Tibial artery (tissue), 4 donors: ENCODE data around the gene TBX1.

Experiments used
- DNase-seq, 2 donors: peaks; one replicate each; pipeline ENCODE4 v3.0.0-alpha.2; 2019
- H3K27ac ChIP-seq, 2 donors: fragments of 200-600 bp; sonication (generic) in 1 of 2; 1 replicate in 1 of 2; 2 replicates in 1 of 2; pipeline ENCODE4 v1.5.1; 2018 to 2019; ENCODE audit warnings: mild to moderate bottlenecking in 1 of 2
- H3K27me3 ChIP-seq, 2 donors: fragments of 200-600 bp; sonication (generic) in 1 of 2; one replicate each; pipeline versions ENCODE4 v1.5.1 to v1.6.0; 2016 to 2019
- H3K36me3 ChIP-seq, 3 donors: fragments of 200-600 bp; sonication (generic) in 2 of 3; one replicate each; pipeline ENCODE4 v1.5.1; 2016 to 2019; ENCODE audit warnings: mild to moderate bottlenecking in 2 of 3
- H3K4me1 ChIP-seq, 4 donors: fragments of 200-600 bp; sonication (generic) in 2 of 4; 1 replicate in 3 of 4; 2 replicates in 1 of 4; pipeline ENCODE4 v1.5.1; 2016 to 2019
- H3K4me3 ChIP-seq, 2 donors: fragments of 200-600 bp; sonication (generic) in 1 of 2; 1 replicate in 1 of 2; 2 replicates in 1 of 2; pipeline ENCODE4 v1.5.1; 2018 to 2019; ENCODE audit warnings: mild to moderate bottlenecking in 2 of 2
- H3K9me3 ChIP-seq, 3 donors: fragments of 200-600 bp; sonication (generic) in 1 of 3; one replicate each; pipeline ENCODE4 v1.5.1; 2016 to 2019
- intact Hi-C: fragments of 100-400 bp; cut with DNase I; formaldehyde crosslinking; loops from one replicate; pipeline ENCODE4 v1.15.0; 2023; ENCODE audit warnings: low total_unique reads
- TF ChIP-seq, protein P1 (sequence below), 2 experiments: fragments of 200-600 bp in 1 of 2; fragments of 450-650 bp in 1 of 2; IDR thresholded peaks; one replicate each; pipeline ENCODE4 v1.5.1; 2017 to 2019; ENCODE audit warnings: antibody characterized with exemption in 2 of 2, mild to moderate bottlenecking in 1 of 2, moderate library complexity in 1 of 2

Gene TBX1

DNA sequence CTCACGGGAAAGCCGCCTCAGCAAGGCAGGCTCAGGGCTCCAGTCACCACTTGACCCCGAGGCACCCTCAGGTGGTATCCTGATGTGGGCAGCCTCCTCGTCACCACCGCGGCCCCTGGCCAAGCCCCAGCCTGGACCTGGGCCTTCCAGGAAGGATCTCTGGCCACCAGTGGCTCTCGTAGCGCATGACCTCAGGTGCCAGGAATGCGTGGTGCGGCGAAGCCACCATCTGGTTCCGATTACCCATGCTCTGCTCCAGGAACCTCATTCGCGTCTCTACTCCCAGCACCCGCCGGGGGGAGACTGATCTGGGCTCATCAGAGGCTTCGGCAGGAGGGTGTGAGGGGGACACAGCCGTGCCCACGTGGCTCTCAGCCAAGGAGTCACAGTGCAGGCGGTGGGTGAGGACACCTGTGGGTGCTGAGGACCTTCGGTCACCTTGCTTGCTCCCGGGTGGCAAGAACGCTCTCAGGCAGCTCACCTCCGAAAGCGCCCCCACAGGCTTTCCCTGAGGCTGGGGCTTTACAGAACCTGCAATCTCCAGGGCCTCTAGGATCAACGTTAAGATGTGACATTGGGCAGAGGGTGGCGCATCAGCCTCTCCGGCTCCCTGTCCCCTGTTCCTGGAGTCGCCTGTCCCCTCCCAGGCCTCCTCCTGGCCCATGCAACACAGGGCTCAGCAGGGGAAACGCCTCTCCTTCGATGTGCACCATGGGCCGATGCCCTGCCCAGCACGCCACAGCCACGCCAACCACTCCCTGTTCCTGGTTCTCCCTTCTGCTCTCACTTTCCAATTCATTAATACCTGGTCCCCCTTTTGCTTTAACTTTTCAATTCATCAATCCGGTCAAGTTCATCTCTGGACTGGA lies 39.0 kb downstream of the TBX1 start:
- DNase-seq: peak in 1 of 2 donors; percentile 54
- Histone ChIP-seq H3K4me1 (peaks cover 0 to 3% (median 0%) of the 10 kb centered on the region in 4 donors), H3K9me3 (no peaks in the 10 kb centered on the region), H3K4me3 (no peak overlapping the region), H3K27ac (no peak overlapping the region), H3K27me3 (no peaks in the 10 kb centered on the region), H3K36me3 (peaks cover 0 to 37% (median 3%) of the 10 kb centered on the region in 3 donors)
- intact Hi-C loops: no loop called here
- TF ChIP-seq, protein P1, sequence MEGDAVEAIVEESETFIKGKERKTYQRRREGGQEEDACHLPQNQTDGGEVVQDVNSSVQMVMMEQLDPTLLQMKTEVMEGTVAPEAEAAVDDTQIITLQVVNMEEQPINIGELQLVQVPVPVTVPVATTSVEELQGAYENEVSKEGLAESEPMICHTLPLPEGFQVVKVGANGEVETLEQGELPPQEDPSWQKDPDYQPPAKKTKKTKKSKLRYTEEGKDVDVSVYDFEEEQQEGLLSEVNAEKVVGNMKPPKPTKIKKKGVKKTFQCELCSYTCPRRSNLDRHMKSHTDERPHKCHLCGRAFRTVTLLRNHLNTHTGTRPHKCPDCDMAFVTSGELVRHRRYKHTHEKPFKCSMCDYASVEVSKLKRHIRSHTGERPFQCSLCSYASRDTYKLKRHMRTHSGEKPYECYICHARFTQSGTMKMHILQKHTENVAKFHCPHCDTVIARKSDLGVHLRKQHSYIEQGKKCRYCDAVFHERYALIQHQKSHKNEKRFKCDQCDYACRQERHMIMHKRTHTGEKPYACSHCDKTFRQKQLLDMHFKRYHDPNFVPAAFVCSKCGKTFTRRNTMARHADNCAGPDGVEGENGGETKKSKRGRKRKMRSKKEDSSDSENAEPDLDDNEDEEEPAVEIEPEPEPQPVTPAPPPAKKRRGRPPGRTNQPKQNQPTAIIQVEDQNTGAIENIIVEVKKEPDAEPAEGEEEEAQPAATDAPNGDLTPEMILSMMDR (IDR thresholded peaks at IDR 0.05): no peak

DNA sequence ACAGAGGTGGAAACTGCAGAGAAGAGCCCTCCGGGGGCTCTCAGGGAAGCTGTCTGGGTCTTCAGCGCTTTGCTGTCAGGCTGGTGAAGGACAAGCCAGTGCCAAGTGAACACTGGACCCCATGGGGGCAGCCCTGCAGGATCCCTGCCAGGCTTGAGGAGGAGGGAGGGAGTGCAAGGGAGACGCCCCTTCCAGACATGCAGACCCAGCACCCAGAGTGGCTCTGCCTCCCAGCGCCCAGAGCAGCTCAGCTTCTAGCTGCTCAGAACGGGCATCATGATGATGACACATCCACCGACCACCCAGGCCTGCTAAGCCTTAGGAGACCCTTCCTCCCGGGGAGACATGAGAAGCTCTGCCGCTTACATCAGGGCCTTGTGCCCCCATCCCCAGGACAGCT lies 39.7 kb downstream of the TBX1 start:
- DNase-seq: no peak
- no peak overlapping the region for H3K4me3 ChIP-seq
- H3K4me1 ChIP-seq: peaks cover 0 to 3% (median 0%) of the 10 kb centered on the region in 4 donors
- H3K27ac ChIP-seq: no peak overlapping the region
- H3K9me3 ChIP-seq: no peaks in the 10 kb centered on the region
- TF ChIP-seq, protein P1 (IDR thresholded peaks at IDR 0.05): no peak
- H3K36me3 ChIP-seq: peaks cover 0 to 39% (median 3%) of the 10 kb centered on the region in 3 donors
- H3K27me3 ChIP-seq: no peaks in the 10 kb centered on the region
- intact Hi-C loops: no loop called here

DNA sequence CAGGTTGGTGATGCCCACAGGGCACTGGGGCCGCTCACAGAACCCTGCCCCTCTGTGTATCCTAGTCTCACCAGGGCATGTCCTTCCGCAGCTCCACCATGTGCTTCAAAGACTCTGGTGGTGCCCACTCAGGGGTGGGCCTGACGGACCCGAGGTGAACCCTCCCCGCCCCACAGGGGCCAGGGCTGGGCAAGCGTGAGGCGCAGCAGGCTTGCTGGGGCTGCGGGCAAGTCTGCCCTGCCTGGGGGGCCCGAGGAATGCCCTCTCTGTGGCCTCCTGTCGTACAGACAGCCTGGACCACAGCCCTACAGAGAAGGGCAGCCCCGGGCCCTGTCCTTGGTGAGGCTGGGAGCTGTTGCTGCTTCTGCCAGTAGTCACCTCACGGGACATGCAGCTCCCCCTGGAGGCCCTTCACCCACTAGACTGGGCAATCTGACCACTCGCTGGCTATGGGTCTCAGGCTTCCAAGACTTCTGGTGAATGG lies 40.2 kb downstream of the TBX1 start:
- Histone ChIP-seq H3K4me1 (peaks cover 0 to 3% (median 0%) of the 10 kb centered on the region in 4 donors), H3K27ac (no peak overlapping the region)
- TF ChIP-seq, protein P1 (IDR thresholded peaks at IDR 0.05): no peak

DNA sequence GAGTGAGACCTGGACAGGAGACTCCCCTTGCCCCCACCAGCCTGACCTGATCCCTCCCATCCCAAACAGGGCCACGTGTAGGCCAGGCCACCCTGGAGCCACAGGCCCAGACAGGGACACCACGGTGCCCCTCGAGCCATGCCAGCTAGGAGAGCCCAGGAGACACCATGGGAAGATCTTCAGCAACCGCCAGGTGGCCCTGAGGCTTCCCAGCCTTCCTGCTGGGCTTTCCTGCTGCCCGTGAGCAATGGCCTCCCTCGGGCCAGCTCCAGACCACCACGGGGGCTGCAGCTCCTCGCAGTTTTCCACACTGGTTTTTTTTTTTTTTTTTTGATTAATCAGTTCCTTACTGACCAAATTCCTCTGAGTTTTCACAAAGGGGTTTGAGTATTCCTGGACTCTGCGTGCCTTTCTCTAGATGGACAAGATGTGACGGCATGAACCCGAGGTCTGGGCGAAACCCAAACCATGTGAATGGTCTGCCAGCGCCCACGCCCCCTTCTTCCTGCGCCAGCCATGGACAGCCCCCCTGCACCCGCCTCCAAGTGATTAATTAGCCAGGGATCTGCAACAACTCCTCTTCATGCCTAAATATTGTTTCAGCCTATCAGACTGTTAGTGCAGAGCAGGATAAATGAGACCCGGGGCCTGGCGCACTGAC lies 40.9 kb downstream of the TBX1 start:
- DNase-seq: no peak

More for the DNA sequence above, 40.2 kb downstream of the TBX1 start:
- intact Hi-C loops: no loop called here
- Histone ChIP-seq H3K27me3 (no peaks in the 10 kb centered on the region), H3K36me3 (peaks cover 0 to 44% (median 7%) of the 10 kb centered on the region in 3 donors), H3K4me3 (no peak overlapping the region), H3K9me3 (no peaks in the 10 kb centered on the region)
- no peak for DNase-seq

More for the DNA sequence above, 40.9 kb downstream of the TBX1 start:
- Histone ChIP-seq H3K36me3 (peaks cover 0 to 51% (median 9%) of the 10 kb centered on the region in 3 donors), H3K4me1 (peaks cover 0 to 3% (median 0%) of the 10 kb centered on the region in 4 donors), H3K27ac (no peak overlapping the region), H3K9me3 (no peaks in the 10 kb centered on the region), H3K4me3 (no peak overlapping the region), H3K27me3 (no peaks in the 10 kb centered on the region)
- TF ChIP-seq, protein P1 (IDR thresholded peaks at IDR 0.05): no peak
- intact Hi-C loops: no loop called here
